ENCODE results near the gene LRRC37A.
"Not testable (repeated sequence)": the region's sequence is repeated elsewhere in the genome, so short reads cannot be mapped to it uniquely, and the experiment has no call there.

LRRC37A gene

GRCh38 chr17:46266656-46267544, 28.0 kb upstream of the LRRC37A start:
- DNase-seq (ENCODE audit: low read depth), result no peak
- TF ChIP-seq CTCF (IDR thresholded peaks at IDR 0.05; ENCODE audit: control insufficient read depth, extremely low read depth, insufficient read depth), result 0 out of 2 replicates have a peak, but pooled peaks have one; percentile 5
- peak overlapping the region; percentile 67 for H3K4me3 ChIP-seq (ENCODE audit: low read depth, low read length)

GRCh38 chr17:46270032-46270431, 24.9 kb upstream of the LRRC37A start:
- no peak for TF ChIP-seq CTCF (IDR thresholded peaks at IDR 0.05; ENCODE audit: control insufficient read depth, extremely low read depth, insufficient read depth)
- DNase-seq (ENCODE audit: low read depth), result peak; percentile 69
- no peak overlapping the region for H3K4me3 ChIP-seq (ENCODE audit: low read depth, low read length)

- no peak for TF ChIP-seq CTCF (IDR thresholded peaks at IDR 0.05; ENCODE audit: control insufficient read depth, extremely low read depth, insufficient read depth)
- DNase-seq (ENCODE audit: low read depth), result no peak
- H3K4me3 ChIP-seq (ENCODE audit: low read depth, low read length), result no peak overlapping the region
Observed at GRCh38 chr17:46273541-46274236, 21.2 kb upstream of the LRRC37A start.

GRCh38 chr17:46274238-46274637, 20.7 kb upstream of the LRRC37A start:
- no peak overlapping the region for H3K4me3 ChIP-seq (ENCODE audit: low read depth, low read length)
- no peak for DNase-seq (ENCODE audit: low read depth)
- TF ChIP-seq CTCF (IDR thresholded peaks at IDR 0.05; ENCODE audit: control insufficient read depth, extremely low read depth, insufficient read depth), result no peak

GRCh38 chr17:46276728-46277479, 18.0 kb upstream of the LRRC37A start:
- not testable (repeated sequence) for H3K4me3 ChIP-seq (ENCODE audit: low read depth, low read length); DNase-seq (ENCODE audit: low read depth)

GRCh38 chr17:46281336-46281735, 13.6 kb upstream of the LRRC37A start:
- DNase-seq (ENCODE audit: low read depth); H3K4me3 ChIP-seq (ENCODE audit: low read depth, low read length): not testable (repeated sequence)

- not testable (repeated sequence) for H3K4me3 ChIP-seq (ENCODE audit: low read depth, low read length); DNase-seq (ENCODE audit: low read depth)
Observed at GRCh38 chr17:46282635-46283034, 12.3 kb upstream of the LRRC37A start.

- not testable (repeated sequence) for DNase-seq (ENCODE audit: low read depth); H3K4me3 ChIP-seq (ENCODE audit: low read depth, low read length)
Observed at GRCh38 chr17:46284467-46284866, 10.5 kb upstream of the LRRC37A start.

GRCh38 chr17:46285500-46285899, 9.4 kb upstream of the LRRC37A start:
- DNase-seq (ENCODE audit: low read depth); H3K4me3 ChIP-seq (ENCODE audit: low read depth, low read length): not testable (repeated sequence)
